PFSK-1 (cell line): Measurements from ENCODE around the gene AIMP1.

Experiments used
- FOXP2 ChIP-seq: optimal IDR thresholded peaks from 2 replicates; pipeline ENCODE3; 2011; ENCODE audit warnings: borderline replicate concordance, control low read depth, inconsistent platforms; ENCODE audit not compliant: insufficient read depth; ENCODE audit errors: extremely low read length, extremely low read depth
- POLR2AphosphoS5 ChIP-seq: IDR thresholded peaks from 2 replicates; pipeline ENCODE4 v1.6.1; 2012; ENCODE audit warnings: low read depth, mild to moderate bottlenecking, control low read depth, low read length, moderate library complexity
- REST ChIP-seq, 2 experiments: IDR thresholded peaks; 2 replicates each; pipeline versions ENCODE4 v1.6.1 to v1.8.0; 2011 to 2012; ENCODE audit warnings: low read depth in 2 of 2, low read length in 2 of 2, control low read depth in 1 of 2, inconsistent platforms in 1 of 2, mild to moderate bottlenecking in 1 of 2, moderate library complexity in 1 of 2; ENCODE audit not compliant: insufficient read depth in 1 of 2
- SIN3A ChIP-seq: IDR thresholded peaks from 2 replicates; pipeline ENCODE4 v1.6.1; 2012; ENCODE audit warnings: mild to moderate bottlenecking, low read length, moderate library complexity, borderline replicate concordance; ENCODE audit not compliant: insufficient read depth
- TAF1 ChIP-seq: IDR thresholded peaks from 2 replicates; pipeline ENCODE4 v1.6.1; 2012; ENCODE audit warnings: low read length, control low read depth, borderline replicate concordance; ENCODE audit not compliant: insufficient read depth

The AIMP1 gene

DNA sequence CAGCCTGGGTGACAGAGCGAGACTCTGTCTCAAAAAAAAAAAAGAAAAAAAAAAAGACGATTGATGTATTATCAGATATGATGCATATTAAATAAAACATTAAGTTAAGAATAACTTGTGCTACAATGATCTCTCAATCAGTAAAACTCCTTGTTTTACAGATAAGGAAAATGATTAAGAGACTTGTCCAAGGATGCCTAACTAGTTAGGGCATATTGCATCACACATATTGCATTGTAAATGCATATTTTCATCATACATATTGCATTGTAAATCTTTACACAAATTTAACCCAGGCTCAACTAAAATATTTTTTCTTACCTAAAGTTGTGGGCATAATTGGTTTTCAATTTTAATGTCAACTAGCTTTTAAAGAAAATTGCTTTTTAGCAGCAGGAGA is 26.6 kb upstream of the AIMP1 start:
- TF ChIP-seq FOXP2 (no peak), REST (IDR thresholded peaks at IDR 0.05; ENCODE audit: insufficient read depth in 1 of 2, low read depth in 2 of 2, low read length in 2 of 2) (no peak), TAF1 (no peak), POLR2AphosphoS5 (no peak), SIN3A (no peak)

DNA sequence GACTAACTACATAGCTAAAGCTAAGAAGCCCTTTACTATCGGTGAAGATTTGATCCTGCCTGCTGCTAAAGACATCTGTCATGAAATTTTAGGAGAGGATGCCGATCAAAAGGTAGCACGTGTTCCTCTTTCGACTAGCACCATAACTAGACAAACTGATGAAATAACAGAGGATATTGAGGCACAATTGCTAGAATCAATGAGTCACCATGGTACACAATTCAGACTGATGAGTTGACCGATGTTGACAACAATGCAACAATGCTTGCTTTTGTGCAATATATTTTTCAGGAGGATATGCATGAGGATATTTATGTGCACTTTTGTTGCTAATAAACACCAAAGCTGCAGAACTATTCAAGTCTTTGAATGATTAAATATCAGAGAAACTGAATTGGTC is 24.7 kb upstream of the AIMP1 start:
- TF ChIP-seq REST (IDR thresholded peaks at IDR 0.05; ENCODE audit: insufficient read depth in 1 of 2, low read depth in 2 of 2, low read length in 2 of 2) = no peak
- TF ChIP-seq TAF1 = no peak
- no peak for TF ChIP-seq FOXP2
- no peak for TF ChIP-seq POLR2AphosphoS5
- no peak for TF ChIP-seq SIN3A

GRCh38 chr4:106294062-106294461 is 22.3 kb upstream of the AIMP1 start:
- TF ChIP-seq POLR2AphosphoS5 = no peak
- TF ChIP-seq SIN3A = no peak
- no peak for TF ChIP-seq TAF1
- TF ChIP-seq FOXP2 = no peak
- no peak for TF ChIP-seq REST (IDR thresholded peaks at IDR 0.05; ENCODE audit: insufficient read depth in 1 of 2, low read depth in 2 of 2, low read length in 2 of 2)

DNA sequence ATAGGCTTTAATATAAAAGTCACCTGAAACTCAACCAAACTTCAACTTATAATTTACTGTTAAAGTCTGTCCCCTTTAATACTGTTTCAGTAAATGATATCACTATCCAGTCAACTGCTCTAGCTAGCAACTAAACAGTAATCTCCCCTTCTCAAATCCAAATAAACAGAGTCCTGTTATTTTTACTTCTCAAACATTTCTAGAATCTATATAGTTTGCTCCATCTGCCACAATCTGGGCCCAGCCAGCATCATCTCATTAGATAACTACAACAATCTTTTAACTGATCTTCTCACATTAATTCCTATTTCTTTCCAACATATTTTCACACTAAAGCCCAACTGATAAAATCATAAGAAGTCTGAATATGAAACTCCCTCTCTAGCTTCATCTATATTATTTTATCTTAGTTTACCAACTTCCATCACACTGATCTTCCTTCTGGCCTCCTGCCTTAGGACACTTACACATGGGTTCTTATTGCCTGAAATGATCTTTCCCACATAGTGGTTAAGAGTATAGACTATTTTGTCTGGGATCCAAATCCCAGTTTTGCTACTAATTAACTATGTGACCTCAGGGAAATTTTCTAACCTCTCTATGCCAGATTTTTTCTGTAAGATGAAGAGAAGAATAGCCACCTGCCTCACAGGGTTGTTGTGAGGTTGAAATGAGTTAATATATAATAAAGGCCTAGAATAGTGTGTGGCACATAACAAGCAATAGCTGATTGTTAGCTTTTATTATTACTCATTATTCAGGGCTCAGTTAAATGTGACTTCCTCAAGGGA is 18.9 kb upstream of the AIMP1 start:
- TF ChIP-seq POLR2AphosphoS5 (no peak), REST (IDR thresholded peaks at IDR 0.05; ENCODE audit: insufficient read depth in 1 of 2, low read depth in 2 of 2, low read length in 2 of 2) (no peak), SIN3A (no peak), FOXP2 (no peak), TAF1 (no peak)
